ENCODE measurements around the gene BAZ1A. TPM values are rescaled to one million over a fixed set of nuclear protein-coding genes. Genes with fewer than 3 reads are reported as not detected.

BAZ1A gene
- total and polyA plus RNA-seq, 5 donors: 5.0 to 11.5 (median 6.8) TPM

Other genes with a start within 250 kb of the BAZ1A start
- gene SNX6, start 245.2 kb downstream of the BAZ1A start, total RNA-seq: 10 to 100 TPM; 46.7 to 53.4 (median 48.3) TPM
- gene SNX6, start 245.2 kb downstream of the BAZ1A start, polyA plus RNA-seq: 22.9 TPM
- gene CFL2, start 160.8 kb downstream of the BAZ1A start, total RNA-seq: 100 to 1,000 TPM; 313 to 329 (median 320) TPM
- gene CFL2, start 160.8 kb downstream of the BAZ1A start, polyA plus RNA-seq: 326 TPM
- gene SRP54, start 107.6 kb upstream of the BAZ1A start, total RNA-seq: 10 to 100 TPM; 31.1 to 34.1 (median 33.0) TPM
- gene SRP54, start 107.6 kb upstream of the BAZ1A start, polyA plus RNA-seq: 34.1 TPM
- gene FAM177A1, start 170.9 kb upstream of the BAZ1A start, total RNA-seq: 10 to 100 TPM; 54.2 to 86.2 (median 66.2) TPM
- gene FAM177A1, start 170.9 kb upstream of the BAZ1A start, polyA plus RNA-seq: 54.1 TPM
- gene PPP2R3C, start 246.6 kb upstream of the BAZ1A start, total RNA-seq: 10 to 100 TPM; 22.6 to 29.5 (median 28.3) TPM
- 23.1 TPM for gene PPP2R3C, start 246.6 kb upstream of the BAZ1A start, polyA plus RNA-seq
- gene PRORP, start 247.2 kb upstream of the BAZ1A start, total RNA-seq: 10 to 100 TPM; 13.8 to 19.6 (median 17.9) TPM
- 14.0 TPM for gene PRORP, start 247.2 kb upstream of the BAZ1A start, polyA plus RNA-seq